ENCODE results near the gene TNFSF13B.
"Not testable (repeated sequence)": the region's sequence is repeated elsewhere in the genome, so short reads cannot be mapped to it uniquely, and the experiment has no call there.

The TNFSF13B gene

DNA sequence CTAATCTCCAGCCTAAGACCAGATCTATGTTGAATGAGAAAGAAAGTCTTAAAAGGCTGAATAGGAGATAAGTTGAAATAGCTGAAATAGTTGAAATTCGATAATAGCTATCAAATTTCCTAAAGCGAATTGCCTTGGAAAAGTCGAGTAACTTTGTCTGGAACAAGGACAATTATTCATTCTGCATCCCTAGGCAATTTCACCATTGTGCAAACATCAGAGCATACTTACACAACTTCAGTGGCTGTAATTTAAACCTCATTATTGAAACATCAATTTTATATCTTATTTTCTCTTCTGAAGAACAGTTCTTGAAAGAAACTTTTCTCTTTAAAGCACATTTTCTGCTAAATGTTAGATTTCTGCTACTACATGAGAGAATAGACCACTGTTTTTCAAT lies 13.6 kb downstream of the TNFSF13B start:
- no peak for DNase-seq

DNA sequence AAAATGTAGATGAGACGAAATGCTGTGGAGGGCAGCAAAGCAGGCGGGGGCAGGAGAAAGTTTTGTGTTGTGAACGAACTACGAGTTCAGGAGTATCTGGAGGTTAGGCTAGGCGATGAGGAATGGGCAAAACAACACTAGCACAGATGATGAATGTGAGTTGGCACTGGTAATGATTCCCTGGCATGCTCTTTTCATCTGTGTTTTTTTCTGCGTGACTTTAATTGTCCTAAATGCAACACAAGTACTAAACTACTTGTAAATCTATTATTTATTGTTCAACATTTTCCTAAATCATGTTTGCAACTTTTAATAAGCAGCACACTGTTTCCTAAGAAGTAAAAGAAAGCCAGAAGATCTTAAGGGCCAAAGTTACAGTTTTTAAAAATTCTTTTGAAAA lies 19.2 kb downstream of the TNFSF13B start:
- DNase-seq: no peak

DNA sequence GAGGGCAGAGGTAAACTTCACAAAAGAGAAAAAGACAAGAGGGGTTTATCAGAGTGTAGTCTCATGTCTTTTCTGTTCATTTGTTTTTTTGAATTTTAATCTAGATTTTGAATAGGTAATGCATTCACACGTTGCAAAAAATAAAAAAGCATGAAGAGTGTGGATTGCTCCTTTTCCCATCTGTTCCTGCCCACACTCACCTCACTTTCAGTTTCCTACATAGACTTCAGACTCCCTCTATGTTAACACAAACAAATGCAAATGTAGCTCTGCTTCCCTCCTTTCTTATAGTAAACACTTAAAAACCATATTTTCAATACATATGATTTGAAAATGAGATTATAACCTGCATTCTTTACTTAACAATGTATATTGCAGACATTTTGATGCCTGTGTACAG lies 20.3 kb downstream of the TNFSF13B start:
- DNase-seq: no peak

DNA sequence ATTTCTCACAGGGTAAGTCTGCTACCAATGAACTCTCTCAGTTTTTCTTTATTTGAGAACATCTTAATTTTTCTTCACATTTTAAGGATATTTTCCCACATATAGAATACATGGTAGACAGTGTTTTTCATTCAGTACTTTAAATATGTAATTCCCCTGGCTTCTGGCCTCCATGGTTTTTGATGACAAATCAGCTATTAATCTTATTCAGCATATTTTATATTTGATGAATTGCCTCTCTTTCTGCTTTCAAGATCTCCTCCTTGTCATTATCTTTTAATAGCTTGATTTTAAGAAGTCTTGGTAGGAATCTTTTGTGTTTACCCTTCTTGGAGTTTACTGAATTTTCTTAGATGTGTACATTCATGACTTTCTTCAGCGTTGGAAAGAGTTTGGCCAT lies 27.6 kb downstream of the TNFSF13B start:
- no peak for DNase-seq

DNA sequence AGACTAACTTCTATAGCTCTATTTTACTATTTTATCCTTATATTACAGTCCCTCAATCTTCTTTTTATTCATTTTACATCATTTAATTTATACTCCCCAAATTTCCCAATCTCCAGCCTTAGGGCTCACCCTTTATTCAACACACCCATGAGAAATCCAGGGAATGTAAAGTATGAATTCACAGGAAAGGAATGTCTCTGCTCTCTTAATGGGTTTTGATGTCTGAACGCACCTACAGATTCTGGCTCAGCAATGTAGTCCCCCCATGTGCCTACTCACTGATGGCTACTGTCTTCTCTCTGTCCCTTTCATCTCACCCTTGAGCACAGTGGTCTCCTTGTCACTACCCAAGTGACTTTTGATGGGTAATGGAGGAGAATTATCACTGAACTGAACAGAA lies 32.8 kb downstream of the TNFSF13B start:
- no peak for DNase-seq

DNA sequence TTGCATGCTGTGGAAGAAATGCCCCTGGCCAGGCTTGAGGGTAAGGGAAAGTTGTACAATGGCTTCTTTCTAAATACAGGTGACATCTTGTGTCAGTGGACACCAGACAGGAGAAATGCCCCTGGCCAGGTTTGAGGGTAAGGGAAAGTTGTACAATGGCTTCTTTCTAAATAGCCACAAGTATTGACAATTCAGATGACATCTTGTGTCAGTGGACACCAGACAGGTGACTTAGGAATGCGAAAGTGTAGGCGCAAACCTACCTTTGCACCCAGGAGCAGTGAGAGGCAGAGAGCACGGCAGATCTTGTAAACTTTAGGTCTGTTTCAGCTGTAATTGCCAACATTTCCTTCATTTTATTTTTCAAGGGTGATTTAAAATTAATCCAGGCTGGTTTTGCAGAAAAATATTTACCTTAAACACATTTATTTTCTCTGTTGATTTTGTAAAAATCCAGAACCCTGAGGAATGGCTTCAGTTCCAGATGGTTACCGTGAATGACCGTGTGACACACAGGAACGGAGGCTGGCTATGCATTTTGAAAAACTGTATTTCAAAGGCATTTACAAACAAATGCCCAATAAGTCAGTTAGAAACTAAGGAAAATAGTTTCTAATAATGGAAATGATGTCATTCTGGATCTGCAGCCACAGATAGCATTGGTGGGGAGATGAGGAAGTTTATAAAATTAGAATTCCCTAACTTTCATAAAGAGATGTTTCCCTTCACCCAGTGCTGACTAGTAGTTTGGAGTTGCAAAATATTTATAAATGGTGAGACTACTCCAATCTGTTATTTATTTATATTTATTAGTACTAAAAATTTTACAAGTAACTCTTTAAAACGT lies 34.9 kb downstream of the TNFSF13B start:
- DNase-seq: no peak

DNA sequence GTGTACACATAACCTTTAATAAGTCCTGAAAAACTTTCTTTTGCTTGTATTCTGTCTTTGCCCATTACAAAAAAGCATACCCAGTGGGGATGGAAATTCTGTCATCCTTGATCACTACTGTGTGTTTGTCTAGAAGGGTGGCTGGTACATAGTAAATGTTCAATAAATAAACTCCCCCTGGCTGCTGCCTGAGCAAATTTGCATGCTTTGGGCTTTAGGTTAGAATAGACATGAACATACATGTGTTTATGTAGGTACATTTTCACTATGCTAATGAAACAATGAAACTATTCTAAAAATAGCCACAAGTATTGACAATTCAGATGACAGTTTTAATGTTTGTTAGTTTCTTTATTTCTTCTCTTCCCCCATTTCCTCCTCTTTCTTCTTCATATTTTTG lies 36.1 kb downstream of the TNFSF13B start:
- DNase-seq: no peak

DNA sequence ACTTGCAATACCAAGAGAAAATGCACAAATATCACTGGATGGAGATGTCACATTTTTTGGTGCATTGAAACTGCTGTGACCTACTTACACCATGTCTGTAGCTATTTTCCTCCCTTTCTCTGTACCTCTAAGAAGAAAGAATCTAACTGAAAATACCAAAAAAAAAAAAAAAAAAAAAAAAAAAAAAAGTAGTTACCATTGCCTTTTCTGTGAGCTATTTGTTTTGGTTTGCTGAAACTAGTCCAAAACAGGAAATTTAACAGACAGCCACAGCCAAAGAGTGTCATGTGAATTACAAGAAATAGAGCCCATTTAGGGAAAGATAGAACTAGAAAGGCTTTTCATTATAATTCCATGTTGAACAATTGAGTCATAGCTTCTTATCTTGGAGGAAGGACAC lies 37.3 kb downstream of the TNFSF13B start:
- DNase-seq: no peak

DNA sequence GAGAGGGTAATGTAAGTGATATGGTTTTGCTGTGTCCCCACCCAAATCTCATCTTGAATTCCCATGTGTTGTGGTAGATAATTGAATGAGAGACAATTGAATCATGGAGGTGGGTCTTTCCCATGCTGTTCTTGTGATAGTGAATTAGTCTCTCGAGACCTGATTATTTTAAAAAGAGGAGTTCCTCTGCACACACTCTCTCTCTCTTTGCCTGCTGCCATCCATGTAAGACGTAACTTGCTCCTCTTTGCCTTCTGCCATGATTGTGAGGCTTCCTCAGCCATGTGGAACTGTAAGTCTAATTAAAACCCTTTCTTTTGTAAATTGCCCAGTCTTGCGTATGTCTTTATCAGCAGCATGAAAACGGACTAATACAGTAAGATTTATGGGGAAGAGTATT lies 42.1 kb downstream of the TNFSF13B start:
- not testable (repeated sequence) for DNase-seq

DNA sequence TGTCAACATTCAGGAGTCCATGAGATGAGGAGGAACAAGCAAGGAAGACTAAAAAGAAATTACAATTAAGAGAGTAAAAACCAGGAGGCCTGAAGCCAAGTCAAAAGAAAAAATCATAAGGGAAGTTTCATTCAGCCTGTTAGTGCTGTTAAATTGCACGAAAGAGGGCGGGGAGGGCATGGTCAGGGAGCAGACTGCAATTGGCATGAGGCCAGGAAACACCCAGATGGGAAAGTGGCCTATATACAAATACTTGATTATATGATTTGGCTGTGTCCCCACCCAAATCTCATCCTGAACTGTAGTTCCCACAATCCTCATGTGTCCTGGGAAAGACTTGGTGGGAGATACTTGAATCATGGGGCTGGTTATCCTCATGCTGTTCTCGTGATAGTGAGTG lies 43.9 kb downstream of the TNFSF13B start:
- no peak for DNase-seq

DNA sequence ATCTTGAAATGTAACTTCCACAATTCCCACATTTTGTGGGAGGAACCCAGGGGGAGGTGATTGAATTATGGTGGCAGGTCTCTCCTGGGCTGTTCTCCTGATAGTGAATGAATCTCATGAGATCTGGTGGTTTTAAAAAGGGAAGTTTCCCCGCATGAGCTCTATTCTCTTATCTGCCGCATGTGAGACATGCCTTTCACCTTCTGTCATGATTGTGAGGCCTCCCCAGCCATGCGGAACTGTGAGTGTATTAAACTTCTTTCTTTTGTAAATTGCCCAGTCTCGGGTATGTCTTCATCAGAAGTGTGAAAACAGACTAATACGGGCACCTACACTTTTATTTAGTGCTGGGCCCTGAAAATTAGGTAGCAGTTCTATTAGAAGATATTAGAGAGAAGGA lies 45.8 kb downstream of the TNFSF13B start:
- DNase-seq: no peak

DNA sequence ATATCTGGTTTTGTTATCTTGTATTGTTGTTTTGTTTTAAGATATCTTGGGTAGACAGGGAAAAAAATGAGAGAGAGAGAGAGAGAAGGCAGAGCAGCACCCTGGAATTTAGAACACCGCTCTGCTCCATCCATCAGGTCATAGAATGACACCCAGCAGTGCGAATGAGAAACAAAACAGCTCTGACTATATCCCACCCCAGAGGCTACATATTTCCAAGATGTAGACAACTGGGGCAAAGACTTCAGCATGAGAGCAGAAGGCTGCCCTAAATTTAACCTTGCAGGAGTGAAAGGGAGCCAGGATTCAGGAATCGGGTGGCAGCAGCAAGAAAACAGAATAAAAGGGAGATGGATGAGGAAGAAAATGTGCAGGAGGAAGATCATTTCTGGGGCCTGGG lies 46.5 kb downstream of the TNFSF13B start:
- no peak for DNase-seq

DNA sequence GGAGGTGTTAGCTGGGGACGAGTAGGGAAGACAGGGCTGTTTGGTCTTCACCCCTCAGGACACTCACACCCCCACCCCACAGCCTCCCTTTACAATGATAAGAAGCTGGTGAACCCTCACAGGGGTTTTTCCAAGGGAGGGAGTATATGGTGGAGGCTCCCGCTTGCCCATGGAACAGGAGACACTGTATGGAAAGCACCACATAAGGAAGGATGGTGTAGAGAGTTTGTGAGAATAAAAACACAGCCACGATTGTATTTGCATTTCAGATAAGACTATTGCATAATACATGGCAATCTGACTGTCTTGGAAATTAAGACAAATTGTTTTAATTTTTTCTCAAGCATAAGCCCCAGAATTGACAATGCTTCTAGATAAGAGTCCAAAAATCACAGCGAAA lies 46.9 kb downstream of the TNFSF13B start:
- DNase-seq: no peak

DNA sequence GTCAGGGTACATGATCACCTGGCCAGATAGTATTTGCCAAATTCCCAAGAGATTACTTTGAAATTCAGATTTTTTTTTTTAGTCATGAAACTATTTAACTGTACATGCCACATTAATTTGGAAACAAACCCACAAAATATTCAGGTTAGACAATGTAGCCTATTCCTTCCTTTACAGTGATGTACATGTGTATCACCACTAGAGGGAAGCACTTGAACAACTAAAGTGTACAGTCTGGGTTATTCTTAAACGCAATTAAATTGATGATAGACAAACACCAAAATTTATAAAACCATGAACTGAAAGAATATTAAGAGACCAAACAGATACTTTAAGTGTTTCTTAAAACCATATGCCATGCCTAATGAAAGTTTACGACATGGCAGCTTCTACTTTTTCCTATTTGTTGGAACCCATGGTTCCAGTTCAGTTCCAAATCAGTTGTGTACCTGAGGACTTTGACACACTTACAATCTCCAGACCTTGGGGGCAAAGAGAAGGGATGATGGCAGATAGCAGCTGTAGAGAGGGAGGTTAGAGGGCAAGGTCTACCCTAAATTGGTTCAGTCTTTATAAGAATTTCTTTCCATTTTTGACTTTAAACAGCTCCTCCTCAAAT lies 52.8 kb downstream of the TNFSF13B start:
- no peak for DNase-seq

DNA sequence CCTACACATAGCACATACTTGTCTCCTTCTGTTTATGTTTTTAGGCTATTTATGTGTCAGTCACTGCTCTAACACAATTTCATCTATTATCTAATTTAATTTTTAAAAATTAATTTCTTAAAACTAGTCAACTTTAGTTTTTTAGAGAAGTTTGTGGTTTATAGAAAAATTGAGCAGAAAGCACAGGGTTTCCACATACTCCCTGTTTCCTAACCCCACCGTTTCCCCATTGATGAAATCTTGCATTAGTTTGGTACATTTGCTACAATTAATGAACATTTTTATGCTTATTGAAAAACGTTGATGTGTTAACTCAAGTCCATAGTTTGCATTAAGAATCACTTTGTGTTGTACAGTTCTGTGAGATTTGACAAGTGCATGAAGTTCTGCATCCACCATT lies 53.5 kb downstream of the TNFSF13B start:
- no peak for DNase-seq

DNA sequence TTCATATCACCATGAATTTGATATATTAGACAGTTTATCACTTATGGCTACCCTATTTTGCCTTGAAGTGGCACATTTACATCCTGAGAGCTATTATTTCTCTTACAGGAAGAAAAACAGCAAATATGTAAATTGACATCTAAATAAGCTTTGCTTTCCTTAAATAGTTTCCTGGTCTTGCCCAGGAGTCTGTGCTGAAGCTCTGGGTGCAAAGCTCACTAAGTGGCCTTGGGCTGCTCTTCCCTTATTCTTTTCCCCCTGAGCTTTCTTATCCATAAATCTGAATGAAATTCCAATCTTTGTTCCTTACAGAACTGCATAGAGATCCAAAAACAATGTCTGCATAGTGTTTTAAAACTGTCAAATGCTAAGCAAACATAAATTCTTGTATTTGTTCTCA lies 56.3 kb downstream of the TNFSF13B start:
- DNase-seq: no peak

DNA sequence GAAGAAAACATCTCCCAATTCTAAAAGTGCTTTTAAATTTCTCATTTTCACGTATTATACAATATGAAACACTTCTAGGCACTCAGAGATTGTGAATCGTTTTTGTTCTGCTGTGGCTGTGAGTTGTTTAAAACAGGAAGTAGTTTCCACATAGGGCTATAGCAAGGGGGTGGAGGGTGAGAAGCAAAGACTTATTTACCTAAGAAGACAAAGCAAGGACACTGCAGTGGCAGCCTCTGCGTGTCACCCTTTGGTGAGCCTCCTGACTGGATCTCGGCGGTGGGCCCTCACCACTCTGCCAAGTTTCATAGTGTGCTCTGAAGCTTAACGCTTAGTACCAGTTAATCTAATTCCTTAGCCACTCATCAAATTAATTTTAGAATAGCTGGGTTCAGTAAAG lies 56.8 kb downstream of the TNFSF13B start:
- no peak for DNase-seq

DNA sequence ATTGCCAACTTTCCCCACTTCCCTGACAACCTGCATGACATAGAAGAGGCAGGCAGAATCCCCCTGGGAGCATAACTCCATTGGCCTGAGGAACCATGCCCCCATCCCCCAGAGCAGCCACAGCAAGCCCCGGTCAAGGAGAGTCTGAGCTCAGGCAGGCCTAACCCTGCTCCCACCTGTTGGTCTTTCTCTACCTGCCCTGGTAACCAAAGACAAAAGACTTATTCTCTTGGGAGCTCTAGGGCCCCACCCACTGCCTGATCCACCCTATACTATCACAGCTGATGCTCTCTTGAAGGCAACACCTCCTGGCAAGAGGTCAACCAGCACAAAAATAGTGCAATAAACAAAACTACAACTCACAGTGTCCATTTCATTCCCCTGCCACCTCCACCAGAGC lies 59.3 kb downstream of the TNFSF13B start:
- DNase-seq: no peak

DNA sequence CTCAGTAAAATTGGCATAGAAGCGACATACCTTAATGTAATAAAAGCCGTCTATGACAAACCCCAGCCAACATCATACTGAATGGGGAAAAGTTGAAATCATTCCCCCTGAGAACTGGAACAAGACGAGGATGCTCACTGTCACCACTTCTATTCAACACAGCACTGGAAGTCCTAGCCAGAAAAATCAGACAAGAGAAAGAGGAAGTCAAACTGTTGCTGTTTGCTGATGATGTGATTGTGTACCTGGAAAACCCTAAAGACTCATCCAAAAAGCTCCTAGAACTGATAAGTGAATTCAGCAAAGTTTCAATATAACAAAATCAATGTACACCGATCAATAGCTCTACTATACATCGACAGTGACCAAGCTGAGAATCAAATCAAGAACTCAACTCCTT lies 63.3 kb downstream of the TNFSF13B start:
- no peak for DNase-seq

DNA sequence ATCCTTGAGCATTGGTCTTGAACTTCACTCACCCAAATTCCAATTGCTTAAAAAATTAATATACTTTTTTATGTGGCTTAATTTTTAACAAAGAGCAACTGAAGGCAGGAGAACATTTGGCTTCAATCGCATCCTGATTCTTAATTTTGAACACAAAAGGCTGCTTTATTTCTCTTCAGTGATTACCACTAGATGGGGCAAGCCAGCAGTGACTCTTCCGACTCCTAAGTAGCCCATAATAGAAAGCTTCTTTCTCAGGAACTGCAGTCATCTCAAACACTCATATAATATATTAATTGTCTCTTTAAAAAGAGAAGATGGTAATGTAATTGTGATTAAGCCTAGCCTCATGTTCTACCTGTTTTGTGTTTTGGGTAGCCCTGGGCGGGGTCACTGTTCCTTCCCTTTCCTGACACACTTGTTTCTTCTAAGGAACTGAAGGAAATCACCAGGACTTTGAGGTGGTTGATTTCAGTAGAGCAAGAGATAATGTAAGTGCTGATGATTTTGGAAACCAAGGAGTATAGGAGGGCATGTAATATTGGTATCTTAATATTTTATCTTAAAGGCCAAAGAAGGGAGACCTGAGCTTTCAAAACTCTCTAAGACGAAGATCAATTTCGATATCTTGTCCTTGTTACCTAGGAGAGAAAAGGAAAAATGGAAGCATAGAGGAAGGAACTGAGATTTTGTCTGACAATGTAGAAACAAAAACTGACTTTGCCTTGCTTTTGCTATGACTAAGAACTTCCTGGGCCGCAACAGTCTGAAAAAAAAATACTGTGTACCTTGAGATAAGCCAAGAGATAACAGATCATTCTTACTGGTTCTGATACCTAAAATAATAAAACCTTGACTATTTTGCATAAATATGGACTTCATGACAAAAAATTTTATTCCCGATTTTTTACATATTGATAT lies 73.1 kb downstream of the TNFSF13B start:
- DNase-seq: no peak

DNA sequence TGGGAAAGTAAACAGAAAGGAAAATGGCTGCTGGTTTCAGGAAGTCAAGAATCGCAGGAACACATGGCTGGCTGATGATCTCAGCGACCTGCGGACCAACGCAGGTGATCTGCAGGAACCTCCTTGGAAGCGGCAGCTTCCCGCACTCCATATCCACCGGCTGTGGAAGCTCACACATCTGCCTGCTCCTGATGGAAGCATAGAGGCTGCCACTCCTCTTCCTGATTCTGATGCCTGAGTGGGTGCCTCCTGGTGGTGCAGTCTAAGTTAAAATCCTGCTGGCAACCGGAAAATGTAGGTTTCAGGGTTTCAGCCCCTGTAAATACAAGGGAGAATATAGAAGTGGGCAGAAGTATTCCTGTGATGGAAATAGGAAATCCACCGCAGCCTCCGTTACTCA lies 75.5 kb downstream of the TNFSF13B start:
- DNase-seq: no peak

DNA sequence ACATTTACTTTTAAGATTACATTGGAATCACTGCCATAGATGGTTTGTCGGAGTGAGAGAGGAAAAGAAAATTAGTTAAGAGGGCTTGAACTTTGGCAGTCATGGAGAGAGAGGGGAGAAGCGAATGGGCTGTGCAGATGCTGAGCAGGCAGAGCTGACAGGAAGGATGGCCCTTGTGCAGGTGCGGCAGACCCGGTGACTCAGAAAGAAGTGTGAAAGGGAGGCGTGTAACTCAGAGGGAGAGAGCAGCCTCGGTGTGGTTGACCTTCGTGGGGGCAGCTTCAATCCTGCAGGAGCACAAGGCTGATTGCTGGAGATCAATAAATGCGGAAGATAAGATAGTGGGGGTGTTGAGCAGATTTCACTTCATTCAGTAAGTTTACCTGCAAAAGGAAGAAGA lies 76.9 kb downstream of the TNFSF13B start:
- DNase-seq: no peak

DNA sequence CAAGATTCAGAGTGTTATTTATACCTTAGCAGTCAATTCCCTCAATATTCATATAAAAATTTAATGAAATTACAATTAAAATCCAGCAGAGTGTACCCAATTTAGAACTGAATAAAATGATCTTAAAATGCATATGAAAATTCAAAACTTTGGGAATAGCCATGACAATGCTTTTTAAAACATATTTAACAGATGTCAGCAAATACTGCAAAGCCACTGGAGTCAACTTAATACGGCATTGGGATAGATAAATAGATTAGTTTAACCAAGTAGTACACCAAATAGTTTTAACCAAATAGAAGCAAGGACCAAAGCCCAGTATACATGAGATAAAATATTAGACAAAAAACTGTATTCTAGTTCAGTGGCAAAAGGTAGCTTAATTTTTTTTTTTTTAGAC lies 79.8 kb downstream of the TNFSF13B start:
- DNase-seq: no peak

DNA sequence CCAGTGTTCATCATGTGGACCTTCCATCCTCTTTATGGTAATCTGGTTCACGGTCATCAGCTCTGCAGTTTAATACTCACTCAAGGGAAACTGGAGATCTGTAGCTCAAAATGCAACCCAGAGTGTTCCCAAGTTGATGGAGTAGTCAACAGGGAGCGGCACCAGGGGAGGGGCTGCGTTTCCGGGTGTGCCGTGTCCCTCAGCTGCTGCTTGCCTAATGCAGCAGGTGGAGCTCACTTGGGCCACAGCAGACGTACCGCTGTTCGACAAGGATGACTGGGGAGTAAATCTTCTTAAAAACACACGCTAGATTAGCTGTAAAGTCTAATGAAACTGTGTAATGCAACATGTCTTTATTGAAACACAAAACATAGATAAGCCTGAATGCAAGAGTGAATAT lies 81.1 kb downstream of the TNFSF13B start:
- no peak for DNase-seq
